Esophagus squamous epithelium (tissue), 4 donors: ENCODE measurements around the gene ABCD3.

Experiments used
- POLR2A ChIP-seq, 4 donors: fragments of 450-650 bp; IDR thresholded peaks; one replicate each; pipeline ENCODE4 v1.6.1; 2017; ENCODE audit warnings: antibody characterized with exemption in 4 of 4, mild to moderate bottlenecking in 4 of 4, moderate library complexity in 3 of 4
- TF ChIP-seq, protein P1 (sequence below), 6 experiments: fragments of 450-650 bp in 4 of 6; fragments of 200-600 bp in 2 of 6; sonication (generic) in 2 of 6; IDR thresholded peaks; one replicate each; pipeline ENCODE4 v1.5.1; 2016 to 2019; ENCODE audit warnings: antibody characterized with exemption in 6 of 6, mild to moderate bottlenecking in 4 of 6, moderate library complexity in 4 of 6

GRCh38 chr1:94531664-94532063, 113.5 kb downstream of the ABCD3 start:
- TF ChIP-seq, protein P1, sequence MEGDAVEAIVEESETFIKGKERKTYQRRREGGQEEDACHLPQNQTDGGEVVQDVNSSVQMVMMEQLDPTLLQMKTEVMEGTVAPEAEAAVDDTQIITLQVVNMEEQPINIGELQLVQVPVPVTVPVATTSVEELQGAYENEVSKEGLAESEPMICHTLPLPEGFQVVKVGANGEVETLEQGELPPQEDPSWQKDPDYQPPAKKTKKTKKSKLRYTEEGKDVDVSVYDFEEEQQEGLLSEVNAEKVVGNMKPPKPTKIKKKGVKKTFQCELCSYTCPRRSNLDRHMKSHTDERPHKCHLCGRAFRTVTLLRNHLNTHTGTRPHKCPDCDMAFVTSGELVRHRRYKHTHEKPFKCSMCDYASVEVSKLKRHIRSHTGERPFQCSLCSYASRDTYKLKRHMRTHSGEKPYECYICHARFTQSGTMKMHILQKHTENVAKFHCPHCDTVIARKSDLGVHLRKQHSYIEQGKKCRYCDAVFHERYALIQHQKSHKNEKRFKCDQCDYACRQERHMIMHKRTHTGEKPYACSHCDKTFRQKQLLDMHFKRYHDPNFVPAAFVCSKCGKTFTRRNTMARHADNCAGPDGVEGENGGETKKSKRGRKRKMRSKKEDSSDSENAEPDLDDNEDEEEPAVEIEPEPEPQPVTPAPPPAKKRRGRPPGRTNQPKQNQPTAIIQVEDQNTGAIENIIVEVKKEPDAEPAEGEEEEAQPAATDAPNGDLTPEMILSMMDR (IDR thresholded peaks at IDR 0.05) = no peak
- no peak for TF ChIP-seq POLR2A (IDR thresholded peaks at IDR 0.05)
